ENCODE data around the gene RPA1. TPM values are rescaled to one million over a fixed set of nuclear protein-coding genes. Genes with fewer than 3 reads are reported as not detected.

RPA1 gene
- total RNA-seq, 1 experiment from 2014 or later = 158 TPM

GRCh38 chr17:1939981-1940809 lies 110.4 kb downstream of the RPA1 start:
- POLR2A ChIA-PET = no interaction called here
- TF ChIP-seq NR1H2 (CRISPR knock-in tag; IDR thresholded peaks at IDR 0.05) (no peak), ZNF416 (CRISPR knock-in tag; IDR thresholded peaks at IDR 0.05) (no peak), CTCF (IDR thresholded peaks at IDR 0.05) (no peak), ZNF423 (CRISPR knock-in tag; IDR thresholded peaks at IDR 0.05) (no peak), ARID4B (CRISPR knock-in tag; IDR thresholded peaks at IDR 0.05; ENCODE audit: borderline replicate concordance) (no peak), FOXP4 (CRISPR knock-in tag; IDR thresholded peaks at IDR 0.05) (no peak), CREM (CRISPR knock-in tag; IDR thresholded peaks at IDR 0.05) (no peak), MLX (CRISPR knock-in tag; IDR thresholded peaks at IDR 0.05) (no peak), SOX15 (CRISPR knock-in tag; IDR thresholded peaks at IDR 0.05) (no peak), SMAD3 (CRISPR knock-in tag; IDR thresholded peaks at IDR 0.05; ENCODE audit: borderline replicate concordance) (no peak), AR (CRISPR knock-in tag; IDR thresholded peaks at IDR 0.05) (no peak)
- Mint-ChIP-seq H3K36me3 (no peaks in the 10 kb centered on the region), H3K4me3 (no peak overlapping the region), H3K9me3 (no peaks in the 10 kb centered on the region), H3K27me3 (ENCODE audit: low read depth) (no peaks in the 10 kb centered on the region), H3K4me1 (no peaks in the 10 kb centered on the region), H3K27ac (no peak overlapping the region)
- ATAC-seq (no peak), DNase-seq (ENCODE audit: low spot score) (no peak)
- CTCF ChIA-PET = interaction anchor here (1.2 to 1.3 kb wide), 2 partner anchors 12 to 31 kb away, joined by 3 to 7 read pairs; no protein-coding TSS in a partner anchor

GRCh38 chr17:1940810-1941185 lies 111.0 kb downstream of the RPA1 start:
- no peaks in the 10 kb centered on the region for H3K27me3 Mint-ChIP-seq (ENCODE audit: low read depth)
- no peak for TF ChIP-seq CDX4 (CRISPR knock-in tag; IDR thresholded peaks at IDR 0.05; ENCODE audit: borderline replicate concordance)
- no peak for TF ChIP-seq ZNF138 (CRISPR knock-in tag; conservative IDR thresholded peaks at IDR 0.05)
- no peak for TF ChIP-seq NFATC4 (CRISPR knock-in tag; IDR thresholded peaks at IDR 0.05)
- no peak for TF ChIP-seq ATF6 (CRISPR knock-in tag; IDR thresholded peaks at IDR 0.05)

More at GRCh38 chr17:1940810-1941185, 111.0 kb downstream of the RPA1 start:
- ChIA-PET CTCF (no interaction called here), POLR2A (no interaction called here)
- DNase-seq (ENCODE audit: low spot score) (no peak), ATAC-seq (no peak)
- no peak overlapping the region for H3K4me3 Mint-ChIP-seq
- no peak overlapping the region for H3K27ac Mint-ChIP-seq
- no peaks in the 10 kb centered on the region for H3K36me3 Mint-ChIP-seq
- no peaks in the 10 kb centered on the region for H3K4me1 Mint-ChIP-seq
- H3K9me3 Mint-ChIP-seq = no peaks in the 10 kb centered on the region

All from WTC11 (cell line).